ENCODE results near the gene WDR38. TPM values are rescaled to one million over a fixed set of nuclear protein-coding genes. Genes with fewer than 3 reads are reported as not detected.

The WDR38 gene
- total RNA-seq, 2 donors from 2014 or later: not detected

DNA sequence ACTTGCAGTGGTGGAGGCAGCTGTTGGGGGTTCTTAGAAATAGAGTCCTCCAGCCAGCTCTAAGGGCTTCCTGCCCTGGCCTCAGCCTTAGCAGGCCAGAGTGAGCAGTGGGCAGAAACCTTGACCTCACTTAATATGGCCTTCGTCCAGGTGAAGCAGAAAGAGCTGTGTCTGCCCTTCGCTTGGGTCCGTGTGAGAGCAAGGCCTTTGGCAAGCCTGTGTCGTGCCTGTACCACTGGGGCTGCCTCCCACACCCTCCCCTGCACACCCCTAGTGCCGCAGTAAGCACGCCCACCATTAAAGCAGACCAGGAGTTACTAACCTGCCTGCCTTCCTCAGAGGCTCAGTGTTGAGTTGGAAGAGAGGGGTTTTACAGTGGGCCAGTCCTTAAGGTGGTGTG lies 22.2 kb downstream of the WDR38 start:
- intact Hi-C loops (cut with DNase I): no loop called here

DNA sequence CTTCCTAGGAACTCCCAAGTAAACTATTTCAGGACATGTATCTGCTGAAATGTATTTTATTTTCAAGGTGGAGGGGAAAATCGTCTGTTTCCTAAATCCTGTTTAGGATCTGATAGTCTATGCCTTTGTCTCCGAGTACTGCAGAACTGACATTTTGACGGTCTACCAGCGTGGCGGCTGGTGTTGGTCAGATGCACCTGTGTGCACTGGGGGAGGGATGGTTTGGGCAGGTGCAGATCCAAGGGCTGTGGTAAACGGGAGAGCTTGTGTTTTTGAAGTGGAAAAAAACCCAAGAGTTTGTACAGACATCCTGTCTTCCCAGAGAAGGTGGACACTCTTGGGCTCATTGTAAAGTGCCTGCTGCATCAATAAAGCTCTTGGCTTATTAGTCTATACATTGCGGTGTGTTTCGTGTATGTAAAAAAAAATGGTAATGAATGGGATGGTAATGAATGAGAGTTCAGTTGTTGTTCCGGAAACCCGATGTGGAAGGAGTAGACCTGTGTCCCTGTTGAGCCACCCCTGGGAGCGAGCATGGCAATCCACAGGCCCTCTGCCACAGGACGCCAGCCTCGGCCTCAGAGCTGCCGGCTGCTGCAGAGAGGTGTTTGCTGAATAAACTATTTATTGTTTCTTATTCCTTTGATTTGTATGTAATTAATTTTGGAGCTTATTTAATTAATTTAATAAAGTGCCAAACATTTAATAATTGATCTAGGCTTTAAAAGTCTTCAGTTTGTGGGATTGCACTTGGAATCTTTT lies 23.9 kb downstream of the WDR38 start:
- intact Hi-C loops (cut with DNase I): no loop called here
- no peak for DNase-seq (ENCODE audit: low spot score)

More for the DNA sequence above, 22.2 kb downstream of the WDR38 start:
- no peak for DNase-seq (ENCODE audit: low spot score)

DNA sequence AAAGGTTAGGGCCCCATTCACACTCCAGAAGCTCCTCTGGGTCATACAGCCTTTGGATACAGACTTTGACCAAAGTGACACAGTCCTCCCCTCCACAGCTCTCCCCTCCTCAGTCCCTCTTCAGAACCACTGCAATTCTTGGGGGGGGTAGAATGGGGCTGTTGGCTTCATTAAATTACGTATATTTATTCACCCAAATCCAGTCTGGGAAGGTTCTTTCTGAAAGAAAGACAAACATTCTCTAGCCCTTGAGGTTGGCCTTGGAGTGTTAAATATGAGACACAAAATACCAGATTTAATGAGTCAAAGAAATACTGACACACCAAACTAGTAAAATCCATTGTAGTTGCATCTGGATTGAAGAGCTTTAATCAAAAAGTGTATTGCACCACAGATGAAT lies 24.8 kb downstream of the WDR38 start:
- intact Hi-C loops (cut with DNase I): no loop called here
- DNase-seq (ENCODE audit: low spot score): no peak

DNA sequence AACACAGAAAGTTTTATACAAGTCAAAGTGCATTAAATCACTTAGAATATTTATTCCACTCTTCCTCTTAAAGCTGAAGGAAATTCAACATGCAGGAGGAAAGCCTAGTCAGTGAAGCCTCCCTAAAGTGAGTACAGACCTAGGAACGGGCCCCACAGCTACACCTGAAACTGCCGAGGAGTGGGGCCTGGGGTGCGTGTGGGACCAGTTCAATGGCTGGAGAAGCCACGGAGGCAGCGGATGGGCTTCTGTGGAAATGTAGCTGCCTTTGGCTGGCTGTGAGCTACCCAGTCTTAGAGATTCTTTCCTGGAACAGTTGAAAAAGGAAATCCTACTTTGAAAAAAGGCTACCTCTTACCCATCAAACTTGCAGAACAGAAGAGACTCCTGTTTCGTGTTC lies 25.3 kb downstream of the WDR38 start:
- intact Hi-C loops (cut with DNase I): no loop called here
- no peak for DNase-seq (ENCODE audit: low spot score)

DNA sequence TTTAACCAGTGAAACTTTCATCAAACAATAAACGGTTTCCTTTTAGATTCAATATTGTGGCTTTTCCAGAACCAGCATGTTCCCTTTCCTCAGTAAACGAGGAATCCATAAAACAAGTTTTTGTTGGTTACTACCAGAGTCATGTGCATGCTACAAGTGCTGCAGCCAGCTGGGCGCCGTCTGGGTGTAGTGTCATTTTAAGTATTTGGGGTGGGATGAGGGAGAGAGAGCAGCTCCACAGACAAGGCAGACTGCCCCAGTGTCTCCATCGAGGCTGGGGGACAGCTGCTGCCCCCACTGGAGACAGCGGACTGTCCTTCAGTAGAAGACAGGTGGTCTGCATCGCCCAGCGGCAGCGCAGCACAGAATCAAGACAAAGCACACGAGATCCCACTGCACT lies 26.0 kb downstream of the WDR38 start:
- intact Hi-C loops (cut with DNase I): no loop called here
- DNase-seq (ENCODE audit: low spot score): no peak

DNA sequence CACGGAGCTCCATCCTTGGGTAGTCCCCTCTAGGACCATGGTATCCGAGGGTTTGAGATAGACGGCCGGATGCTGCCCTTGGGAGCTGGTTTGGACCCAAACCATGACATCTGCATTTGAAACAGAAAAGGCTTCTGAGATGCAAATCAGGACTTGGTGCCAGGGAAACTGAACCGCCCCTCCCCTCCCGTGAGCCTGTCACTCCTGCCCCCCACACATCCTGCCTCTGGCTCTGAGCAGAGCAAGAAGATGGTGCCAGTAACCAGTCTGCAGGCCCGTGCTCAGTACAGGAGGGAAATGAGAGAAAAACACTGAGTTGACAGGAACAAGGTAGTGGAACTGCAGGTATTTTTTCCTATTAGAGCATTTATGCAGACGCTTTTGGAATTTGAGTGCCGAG lies 27.2 kb downstream of the WDR38 start:
- intact Hi-C loops (cut with DNase I): no loop called here
- no peak for DNase-seq (ENCODE audit: low spot score)

DNA sequence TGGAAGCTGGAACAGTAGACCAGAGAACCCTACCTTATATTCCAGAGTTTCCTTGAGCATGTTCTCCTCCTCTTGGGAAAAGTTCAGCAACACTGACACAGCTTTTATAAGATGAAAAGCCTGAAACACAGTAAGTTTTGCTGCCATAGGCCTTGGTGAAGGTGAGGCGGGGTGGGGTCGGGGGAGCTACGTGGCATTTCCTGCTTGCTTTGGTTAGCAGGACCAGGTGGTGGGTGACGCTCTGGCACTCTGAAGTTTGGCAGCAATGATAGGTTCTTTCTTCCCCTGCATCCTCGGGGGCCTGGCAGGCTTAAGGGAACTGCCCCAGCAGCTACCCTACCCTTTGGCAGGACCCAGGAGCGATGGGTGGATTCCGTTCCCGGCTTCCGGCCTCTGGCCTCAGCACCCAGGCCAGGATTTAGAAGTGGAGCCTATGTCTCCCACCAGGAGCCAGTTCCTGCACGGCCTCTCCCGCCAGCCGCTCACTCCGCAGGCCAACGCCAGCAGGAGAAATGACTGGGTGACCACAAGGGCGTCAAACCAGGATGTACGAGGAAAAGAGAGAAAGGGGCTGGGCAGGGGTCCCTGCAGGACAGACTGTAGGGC lies 28.0 kb downstream of the WDR38 start:
- intact Hi-C loops (cut with DNase I): no loop called here
- no peak for DNase-seq (ENCODE audit: low spot score)

DNA sequence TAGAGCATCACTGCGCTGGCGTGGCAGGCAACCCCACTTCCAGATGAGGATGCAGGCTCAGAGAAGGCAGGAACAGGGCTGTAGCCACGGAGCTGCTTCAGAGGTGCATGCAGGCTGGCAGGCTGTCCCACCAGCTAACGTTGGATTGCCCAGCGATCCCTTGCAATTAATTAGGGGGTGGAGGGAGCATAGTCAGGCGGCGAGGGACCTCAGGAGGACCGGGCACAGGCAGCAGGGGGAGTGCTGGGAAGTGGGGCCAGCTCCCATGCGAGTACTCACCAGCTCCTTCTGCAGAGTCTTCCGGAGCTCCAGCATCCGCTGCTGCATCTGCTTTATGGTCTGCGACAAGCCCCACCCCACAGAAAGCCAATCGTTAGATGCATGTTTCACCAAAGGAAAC lies 29.0 kb downstream of the WDR38 start:
- intact Hi-C loops (cut with DNase I): no loop called here
- DNase-seq (ENCODE audit: low spot score): peak; percentile 16

DNA sequence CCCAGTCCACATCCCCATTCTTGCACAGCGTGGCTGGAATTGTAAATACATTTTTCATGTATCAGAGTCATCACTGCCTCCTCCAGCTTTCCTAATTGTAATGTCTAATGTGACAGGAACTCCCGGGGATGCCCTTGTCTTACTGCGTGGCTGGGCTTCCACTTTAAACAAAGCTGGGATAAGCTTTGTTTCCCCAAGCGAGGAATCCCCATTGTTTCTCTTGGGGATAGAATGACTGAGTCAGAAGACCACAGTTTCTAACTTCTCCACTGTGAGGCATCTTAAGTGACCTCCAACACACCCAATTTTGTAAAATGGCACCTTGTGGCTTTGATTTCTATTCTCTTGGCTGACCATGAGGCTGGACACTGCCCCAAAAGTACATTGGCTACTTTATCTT lies 31.1 kb downstream of the WDR38 start:
- intact Hi-C loops (cut with DNase I): no loop called here
- DNase-seq (ENCODE audit: low spot score): peak; percentile 14

DNA sequence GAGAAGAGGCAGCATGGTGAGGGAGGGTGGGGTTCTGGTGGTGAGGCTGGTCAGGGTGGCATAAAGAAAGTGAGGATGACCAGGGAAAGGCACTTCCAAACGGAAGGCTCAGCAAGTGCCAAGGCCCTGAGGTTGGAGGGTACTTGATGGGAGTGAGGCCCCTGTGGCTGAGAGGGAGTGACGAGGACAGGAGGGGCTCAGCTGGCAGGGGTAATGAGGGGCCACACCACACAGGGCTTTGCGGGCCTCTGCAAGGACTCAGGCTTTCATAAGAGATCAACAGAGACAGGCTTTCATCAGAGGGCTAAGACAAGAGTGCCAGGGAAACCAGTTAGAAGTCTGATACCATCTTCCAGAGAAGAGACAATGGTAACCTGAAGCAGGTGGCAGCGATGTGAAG lies 32.3 kb downstream of the WDR38 start:
- DNase-seq (ENCODE audit: low spot score): peak; percentile 54

DNA sequence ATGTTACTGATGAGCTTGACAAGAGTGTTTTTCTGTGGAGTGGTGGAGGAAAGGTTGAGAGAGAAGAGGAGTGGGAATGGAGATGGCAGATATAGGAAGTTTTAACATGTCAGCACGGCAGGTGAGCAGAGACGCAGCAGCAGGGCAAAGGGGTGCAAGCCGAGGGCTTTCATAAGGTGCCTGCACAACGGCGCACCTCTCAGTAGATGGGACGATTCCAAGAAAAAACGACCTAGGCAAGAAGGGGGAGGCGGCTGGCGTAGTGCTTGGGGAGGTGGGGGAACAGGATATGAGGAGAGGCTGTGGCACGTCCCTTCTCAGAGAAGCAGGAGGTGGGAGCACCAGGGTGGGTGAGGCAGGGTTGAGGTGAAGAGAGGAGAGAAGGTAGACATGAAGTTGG lies 33.2 kb downstream of the WDR38 start:
- DNase-seq (ENCODE audit: low spot score): peak; percentile 61
- intact Hi-C loops (cut with DNase I): no loop called here

More for the DNA sequence above, 32.3 kb downstream of the WDR38 start:
- intact Hi-C loops (cut with DNase I): no loop called here

DNA sequence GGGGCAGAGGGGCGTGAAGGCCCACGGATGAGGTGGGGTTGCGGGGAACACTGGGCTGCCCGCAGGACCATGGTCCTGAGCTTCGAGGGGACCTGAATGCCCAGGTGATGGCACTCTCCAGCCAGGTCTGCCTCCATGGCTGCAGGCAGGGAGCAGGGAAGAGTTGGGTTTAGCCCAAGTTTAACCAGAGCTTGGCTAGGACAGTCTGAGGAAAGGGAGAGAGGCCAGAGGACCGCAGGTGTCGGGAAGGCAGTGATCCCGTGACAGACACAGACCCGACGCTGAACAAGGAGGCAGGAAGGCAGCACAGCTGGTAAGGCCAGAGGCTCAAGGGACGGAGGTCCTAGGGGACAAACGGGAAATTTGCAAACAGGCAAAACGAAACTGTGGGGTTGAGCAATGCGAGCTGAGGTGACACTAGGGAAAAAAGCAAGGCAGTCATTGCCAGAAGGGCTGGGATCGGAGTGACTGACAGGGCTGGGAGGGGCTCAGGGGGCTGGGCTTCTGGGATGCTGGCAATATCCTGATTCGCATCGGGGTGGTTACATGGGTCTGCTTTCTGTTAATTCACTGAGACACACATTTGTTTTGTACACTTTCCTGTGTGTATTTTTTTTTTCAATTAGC lies 33.7 kb downstream of the WDR38 start:
- DNase-seq (ENCODE audit: low spot score): peak; percentile 41
- intact Hi-C loops (cut with DNase I): no loop called here

DNA sequence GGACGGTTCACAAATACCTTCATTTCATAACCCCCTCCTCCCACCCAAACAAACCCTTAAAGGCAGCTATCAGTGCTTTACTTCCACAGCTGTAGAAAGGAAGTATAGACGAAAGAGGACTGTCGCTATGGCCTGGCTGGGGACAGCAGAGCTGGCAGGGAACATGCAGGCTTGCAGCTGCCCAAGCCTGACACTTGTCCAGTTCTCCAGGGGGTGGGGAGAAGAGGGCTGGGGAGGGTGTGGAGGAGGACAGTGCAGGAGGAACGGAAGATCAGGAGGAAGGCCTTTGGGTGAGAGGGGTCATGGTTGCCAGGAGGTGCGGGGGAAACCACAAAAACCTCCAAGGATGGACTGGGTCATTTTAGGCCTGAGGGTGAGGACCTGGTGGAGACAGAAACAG lies 34.6 kb downstream of the WDR38 start:
- DNase-seq (ENCODE audit: low spot score): peak; percentile 22
- intact Hi-C loops (cut with DNase I): no loop called here

DNA sequence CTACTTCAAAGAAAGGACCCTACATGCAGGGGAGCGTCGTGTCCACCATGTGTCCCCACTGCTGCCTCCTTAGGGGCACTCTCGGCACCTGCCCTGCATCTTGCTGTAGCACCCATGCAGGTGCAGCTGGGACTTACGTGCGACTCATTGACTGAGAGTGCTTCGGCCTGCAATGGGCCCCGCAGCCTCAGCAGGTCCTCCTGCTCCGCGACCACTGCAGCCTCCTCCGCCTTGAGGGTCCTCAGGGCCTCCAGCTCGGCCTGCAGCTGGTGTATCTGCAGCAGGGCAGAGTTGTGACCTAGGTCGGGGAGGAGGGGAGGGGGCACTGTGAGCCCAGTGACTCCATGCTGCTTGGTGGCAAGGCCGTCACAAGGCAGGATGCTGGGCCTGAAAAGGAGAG lies 35.7 kb downstream of the WDR38 start:
- peak; percentile 68 for DNase-seq (ENCODE audit: low spot score)
- intact Hi-C loops (cut with DNase I): no loop called here

DNA sequence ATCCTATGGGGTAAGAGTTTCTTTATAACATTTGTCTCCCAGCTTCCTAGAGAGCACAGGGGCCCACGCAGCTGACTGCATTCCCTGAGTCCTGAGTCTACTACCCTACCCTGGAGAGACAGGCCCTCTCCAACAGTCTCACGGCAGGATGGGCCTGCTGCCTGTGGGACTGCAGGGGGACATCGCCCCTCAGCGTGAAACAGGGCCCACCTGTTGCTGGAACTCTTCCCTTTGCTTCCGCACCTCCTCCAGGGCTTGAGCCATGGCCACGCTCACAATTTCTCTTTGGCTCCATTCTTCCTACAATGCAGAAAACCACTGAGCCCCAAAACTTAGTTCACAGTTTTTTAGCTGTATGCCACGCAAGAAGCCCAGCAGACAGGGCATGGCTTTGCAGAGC lies 36.9 kb downstream of the WDR38 start:
- peak; percentile 55 for DNase-seq (ENCODE audit: low spot score)
- intact Hi-C loops (cut with DNase I): no loop called here

DNA sequence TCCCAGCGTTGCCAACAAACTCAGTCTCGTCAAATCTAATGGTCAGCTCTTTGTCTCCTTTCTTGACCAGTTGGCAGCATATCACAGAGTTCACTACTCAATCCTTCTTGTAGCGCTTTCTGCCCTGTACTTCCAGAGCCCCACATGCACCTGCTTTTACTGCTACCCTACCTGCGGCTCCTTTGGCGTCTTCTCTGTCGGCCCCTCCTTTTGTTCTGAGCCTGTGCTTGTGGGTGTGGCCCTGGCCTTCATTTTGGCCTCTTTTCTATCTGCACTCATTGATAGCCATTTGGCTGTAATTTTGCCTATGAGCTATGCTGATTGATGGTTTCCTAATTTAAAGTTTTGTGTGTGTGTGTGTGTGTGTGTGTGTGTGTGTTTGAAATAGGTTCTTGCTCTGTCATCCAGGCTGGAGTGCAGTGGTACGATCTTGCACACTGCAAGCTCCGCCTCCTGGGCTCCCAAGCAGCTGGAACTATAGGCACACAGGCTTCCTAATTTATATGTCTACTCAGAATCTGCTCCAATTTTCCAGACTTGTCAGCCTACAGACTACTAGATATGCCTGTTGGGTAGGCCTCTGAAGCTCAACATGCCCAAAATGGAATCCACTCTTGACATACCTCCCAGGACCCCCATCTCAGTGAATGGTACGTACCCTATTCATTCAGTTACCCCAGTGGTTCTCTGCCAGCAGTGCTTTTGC lies 40.9 kb downstream of the WDR38 start:
- intact Hi-C loops (cut with DNase I): no loop called here
- DNase-seq (ENCODE audit: low spot score): peak; percentile 18

DNA sequence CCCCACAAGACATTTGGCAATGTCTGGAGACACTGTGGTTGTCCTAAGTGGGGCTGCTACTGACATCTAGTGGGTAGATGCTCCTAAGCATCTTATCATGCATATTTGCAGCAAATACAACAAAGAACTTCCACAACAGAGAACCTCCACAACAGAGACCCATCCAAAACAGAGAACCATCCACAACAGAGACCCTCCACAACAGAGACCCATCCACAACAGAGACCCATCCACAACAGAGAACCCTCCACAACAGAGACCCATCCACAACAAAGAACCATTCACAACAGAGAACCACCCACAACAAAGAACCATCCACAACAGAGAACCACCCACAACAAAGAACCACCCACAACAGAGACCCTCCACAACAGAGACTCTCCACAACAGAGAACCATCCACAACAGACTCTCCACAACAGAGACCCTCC lies 41.5 kb downstream of the WDR38 start:
- peak; percentile 6 for DNase-seq (ENCODE audit: low spot score)
- intact Hi-C loops (cut with DNase I): no loop called here

DNA sequence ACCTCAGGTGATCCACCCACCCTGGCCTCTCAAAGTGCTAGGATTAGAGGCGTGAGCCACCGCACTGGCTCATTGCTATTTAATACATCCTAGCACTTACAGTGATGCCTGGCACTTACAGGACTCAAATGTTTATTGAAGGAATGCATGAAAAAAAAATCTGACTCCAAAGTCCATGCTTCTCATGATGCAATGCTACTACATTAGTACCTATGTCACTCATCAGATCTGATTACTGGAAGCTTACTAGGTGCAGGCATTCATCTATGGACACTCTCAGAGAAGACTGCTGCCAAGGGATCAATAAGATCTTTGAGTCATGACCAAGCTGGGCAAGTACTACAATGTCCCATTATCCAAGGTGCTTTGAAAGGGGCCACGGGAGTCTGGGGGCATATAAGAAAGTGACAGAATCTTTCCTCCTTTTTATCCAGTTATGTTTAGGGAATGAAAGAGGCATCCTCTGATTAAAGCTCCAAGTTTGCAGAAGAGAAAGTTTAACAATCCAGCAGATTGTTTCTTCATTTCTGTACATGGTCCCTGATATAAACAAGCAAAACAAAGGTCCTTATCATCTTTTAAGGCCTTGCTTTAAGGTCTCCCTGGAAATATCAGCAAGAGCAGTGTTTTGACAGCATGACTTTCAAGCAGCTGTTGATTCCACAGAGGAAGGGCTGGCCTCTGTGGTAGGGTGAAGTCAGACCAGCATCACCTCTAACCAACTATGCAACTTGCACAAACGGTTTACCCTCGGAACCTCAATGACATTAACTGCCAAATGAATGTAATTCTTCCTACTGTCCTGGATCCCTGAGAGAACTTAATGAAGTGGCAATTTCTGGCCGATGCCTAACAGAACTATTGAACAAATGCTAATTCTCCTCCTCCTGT lies 44.6 kb downstream of the WDR38 start:
- intact Hi-C loops (cut with DNase I): no loop called here
- DNase-seq (ENCODE audit: low spot score): no peak

DNA sequence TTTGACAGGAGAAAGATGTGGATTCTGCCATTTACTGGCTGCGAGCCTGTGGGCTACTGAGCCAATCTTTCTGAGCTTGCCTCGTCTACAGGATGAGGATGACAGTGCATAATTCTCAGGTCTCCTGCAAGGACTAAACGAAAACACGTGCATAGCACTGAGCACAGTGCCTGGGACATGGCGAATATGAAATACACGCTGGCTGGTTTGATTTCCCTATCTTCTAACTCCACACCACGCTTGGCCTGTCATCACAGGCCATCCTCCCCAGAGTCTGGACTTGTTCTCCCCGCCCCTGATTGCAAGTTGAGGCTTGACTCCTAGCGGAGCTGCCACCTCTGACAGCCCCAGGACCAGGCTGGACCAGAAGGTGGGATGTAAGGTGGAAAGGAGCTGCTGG lies 46.6 kb downstream of the WDR38 start:
- intact Hi-C loops (cut with DNase I): no loop called here
- DNase-seq (ENCODE audit: low spot score): no peak

Measured in posterior vena cava (tissue), 2 donors.